Measurements from ENCODE around the gene C1orf105. TPM values are rescaled to one million over a fixed set of nuclear protein-coding genes. Genes with fewer than 3 reads are reported as not detected.

C1orf105 gene
- total RNA-seq, 1 experiment from 2014 or later = not detected

GRCh38 chr1:172477741-172478140 lies 57.3 kb downstream of the C1orf105 start (continued):
- TF ChIP-seq, protein P1, sequence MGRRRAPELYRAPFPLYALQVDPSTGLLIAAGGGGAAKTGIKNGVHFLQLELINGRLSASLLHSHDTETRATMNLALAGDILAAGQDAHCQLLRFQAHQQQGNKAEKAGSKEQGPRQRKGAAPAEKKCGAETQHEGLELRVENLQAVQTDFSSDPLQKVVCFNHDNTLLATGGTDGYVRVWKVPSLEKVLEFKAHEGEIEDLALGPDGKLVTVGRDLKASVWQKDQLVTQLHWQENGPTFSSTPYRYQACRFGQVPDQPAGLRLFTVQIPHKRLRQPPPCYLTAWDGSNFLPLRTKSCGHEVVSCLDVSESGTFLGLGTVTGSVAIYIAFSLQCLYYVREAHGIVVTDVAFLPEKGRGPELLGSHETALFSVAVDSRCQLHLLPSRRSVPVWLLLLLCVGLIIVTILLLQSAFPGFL (CRISPR knock-in tag; IDR thresholded peaks at IDR 0.05; ENCODE audit: borderline replicate concordance) = no peak
- TF ChIP-seq ZNF219 (CRISPR knock-in tag; IDR thresholded peaks at IDR 0.05; ENCODE audit: borderline replicate concordance) (no peak), SOX15 (CRISPR knock-in tag; IDR thresholded peaks at IDR 0.05) (no peak), AR (CRISPR knock-in tag; IDR thresholded peaks at IDR 0.05) (no peak), FOXP1 (CRISPR knock-in tag; IDR thresholded peaks at IDR 0.05; ENCODE audit: borderline replicate concordance) (no peak), MYBL2 (CRISPR knock-in tag; IDR thresholded peaks at IDR 0.05) (no peak), OVOL2 (CRISPR knock-in tag; IDR thresholded peaks at IDR 0.05; ENCODE audit: borderline replicate concordance) (no peak)

GRCh38 chr1:172478485-172478884 lies 58.0 kb downstream of the C1orf105 start:
- Mint-ChIP-seq H3K4me1 (peaks cover 15% of the 10 kb centered on the region), H3K9me3 (no peaks in the 10 kb centered on the region), H3K36me3 (no peaks in the 10 kb centered on the region), H3K27me3 (ENCODE audit: low read depth) (no peaks in the 10 kb centered on the region), H3K4me3 (no peak overlapping the region), H3K27ac (no peak overlapping the region)
- DNase-seq (ENCODE audit: low spot score) (no peak), ATAC-seq (no peak)
- POLR2A ChIA-PET = no interaction called here
- CTCF ChIA-PET = no interaction called here
- TF ChIP-seq NR3C1 (CRISPR knock-in tag; conservative IDR thresholded peaks at IDR 0.05; ENCODE audit: low read depth) (no peak), JUN (CRISPR knock-in tag; IDR thresholded peaks at IDR 0.05) (no peak), HMGA2 (CRISPR knock-in tag; IDR thresholded peaks at IDR 0.05) (no peak), CREM (CRISPR knock-in tag; IDR thresholded peaks at IDR 0.05) (no peak), E2F1 (CRISPR knock-in tag; IDR thresholded peaks at IDR 0.05) (no peak), USF2 (CRISPR knock-in tag; IDR thresholded peaks at IDR 0.05) (no peak), HMGXB4 (CRISPR knock-in tag; IDR thresholded peaks at IDR 0.05) (no peak), ZNF232 (CRISPR knock-in tag; IDR thresholded peaks at IDR 0.05) (no peak), NR1H2 (CRISPR knock-in tag; IDR thresholded peaks at IDR 0.05) (no peak), FOXJ3 (CRISPR knock-in tag; IDR thresholded peaks at IDR 0.05; ENCODE audit: borderline replicate concordance) (no peak), FOXP4 (CRISPR knock-in tag; IDR thresholded peaks at IDR 0.05) (no peak), ZNF138 (CRISPR knock-in tag; conservative IDR thresholded peaks at IDR 0.05) (no peak), CREB1 (CRISPR knock-in tag; IDR thresholded peaks at IDR 0.05) (no peak), SMAD3 (CRISPR knock-in tag; IDR thresholded peaks at IDR 0.05; ENCODE audit: borderline replicate concordance) (no peak)
- TF ChIP-seq, protein P2, sequence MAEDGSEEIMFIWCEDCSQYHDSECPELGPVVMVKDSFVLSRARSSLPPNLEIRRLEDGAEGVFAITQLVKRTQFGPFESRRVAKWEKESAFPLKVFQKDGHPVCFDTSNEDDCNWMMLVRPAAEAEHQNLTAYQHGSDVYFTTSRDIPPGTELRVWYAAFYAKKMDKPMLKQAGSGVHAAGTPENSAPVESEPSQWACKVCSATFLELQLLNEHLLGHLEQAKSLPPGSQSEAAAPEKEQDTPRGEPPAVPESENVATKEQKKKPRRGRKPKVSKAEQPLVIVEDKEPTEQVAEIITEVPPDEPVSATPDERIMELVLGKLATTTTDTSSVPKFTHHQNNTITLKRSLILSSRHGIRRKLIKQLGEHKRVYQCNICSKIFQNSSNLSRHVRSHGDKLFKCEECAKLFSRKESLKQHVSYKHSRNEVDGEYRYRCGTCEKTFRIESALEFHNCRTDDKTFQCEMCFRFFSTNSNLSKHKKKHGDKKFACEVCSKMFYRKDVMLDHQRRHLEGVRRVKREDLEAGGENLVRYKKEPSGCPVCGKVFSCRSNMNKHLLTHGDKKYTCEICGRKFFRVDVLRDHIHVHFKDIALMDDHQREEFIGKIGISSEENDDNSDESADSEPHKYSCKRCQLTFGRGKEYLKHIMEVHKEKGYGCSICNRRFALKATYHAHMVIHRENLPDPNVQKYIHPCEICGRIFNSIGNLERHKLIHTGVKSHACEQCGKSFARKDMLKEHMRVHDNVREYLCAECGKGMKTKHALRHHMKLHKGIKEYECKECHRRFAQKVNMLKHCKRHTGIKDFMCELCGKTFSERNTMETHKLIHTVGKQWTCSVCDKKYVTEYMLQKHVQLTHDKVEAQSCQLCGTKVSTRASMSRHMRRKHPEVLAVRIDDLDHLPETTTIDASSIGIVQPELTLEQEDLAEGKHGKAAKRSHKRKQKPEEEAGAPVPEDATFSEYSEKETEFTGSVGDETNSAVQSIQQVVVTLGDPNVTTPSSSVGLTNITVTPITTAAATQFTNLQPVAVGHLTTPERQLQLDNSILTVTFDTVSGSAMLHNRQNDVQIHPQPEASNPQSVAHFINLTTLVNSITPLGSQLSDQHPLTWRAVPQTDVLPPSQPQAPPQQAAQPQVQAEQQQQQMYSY (CRISPR knock-in tag; IDR thresholded peaks at IDR 0.05) = no peak
